COLO668 (cell line): ENCODE data around the gene CSTF1.

Experiments
- DNase-seq: peaks from one replicate; lab custom pipeline; 2025; ENCODE audit not compliant: unreplicated experiment; lab: John Stamatoyannopoulos, UW

CSTF1 gene

DNA sequence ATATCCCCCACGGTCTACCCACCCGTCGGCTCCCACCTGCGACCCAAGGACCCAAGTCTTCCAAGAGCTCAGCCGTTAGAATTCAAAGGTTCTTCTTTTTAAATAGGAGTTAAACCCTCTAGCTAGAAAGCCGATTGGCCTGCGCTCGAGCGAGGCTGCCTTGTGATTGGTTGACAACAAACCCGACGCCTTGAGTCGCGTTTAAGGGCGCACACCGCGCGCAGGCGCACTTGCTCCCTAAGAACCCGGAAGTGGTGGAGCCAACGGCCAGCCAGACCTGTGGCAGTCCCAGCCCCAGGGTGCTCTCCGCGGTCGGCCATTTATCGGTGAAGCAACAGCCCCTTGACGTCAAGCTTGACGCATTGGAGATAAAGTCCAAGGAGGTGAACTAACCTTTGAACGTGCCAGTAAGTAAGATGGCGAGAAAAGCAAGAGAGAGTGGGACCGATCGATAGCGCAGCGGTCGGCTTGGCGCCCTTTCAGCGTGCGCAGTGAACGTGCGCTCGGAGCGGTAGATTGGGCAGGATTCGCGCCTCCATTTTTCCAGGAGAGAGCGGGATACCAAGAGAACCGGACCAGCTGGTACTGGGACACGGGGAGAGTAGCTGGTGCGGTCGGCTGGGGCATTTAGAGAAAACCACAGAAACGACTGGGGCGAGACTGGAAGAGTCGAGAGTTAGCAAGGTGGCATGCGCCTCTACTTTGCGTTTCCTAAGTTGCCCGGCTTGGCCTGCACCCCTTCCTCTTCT lies at the start of gene CSTF1, which contains the start of gene AURKA:
CSTF1 (plus strand) TSS at position 514 of the 749 bp plus-strand sequence. CDS start 2,908 bp downstream, outside the sequence.
AURKA (minus strand) TSS at position 84 of the 749 bp plus-strand sequence. CDS start 4,018 bp downstream, outside the sequence.
- DNase-seq = peak; percentile 99

DNA sequence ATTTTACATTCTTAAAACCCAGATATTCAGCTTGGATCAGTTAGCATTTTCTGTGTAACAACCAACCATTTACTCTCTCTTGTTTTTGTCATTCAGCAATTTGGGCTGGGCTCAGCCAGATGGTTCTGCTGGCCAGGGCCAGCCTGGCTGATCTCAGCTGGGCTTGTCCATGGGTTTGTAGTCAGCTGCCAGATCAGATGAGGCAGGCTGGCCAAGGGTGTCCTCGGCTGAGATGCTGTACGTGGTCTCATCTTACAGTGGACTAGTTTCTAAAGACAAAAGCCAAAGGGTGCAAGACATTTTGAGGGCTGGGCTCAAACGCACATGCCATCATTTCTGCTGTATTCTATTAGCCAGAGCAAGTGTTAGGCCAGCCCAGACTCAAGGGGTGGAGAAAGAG lies 49.7 kb upstream of the CSTF1 start:
- no peak for DNase-seq

DNA sequence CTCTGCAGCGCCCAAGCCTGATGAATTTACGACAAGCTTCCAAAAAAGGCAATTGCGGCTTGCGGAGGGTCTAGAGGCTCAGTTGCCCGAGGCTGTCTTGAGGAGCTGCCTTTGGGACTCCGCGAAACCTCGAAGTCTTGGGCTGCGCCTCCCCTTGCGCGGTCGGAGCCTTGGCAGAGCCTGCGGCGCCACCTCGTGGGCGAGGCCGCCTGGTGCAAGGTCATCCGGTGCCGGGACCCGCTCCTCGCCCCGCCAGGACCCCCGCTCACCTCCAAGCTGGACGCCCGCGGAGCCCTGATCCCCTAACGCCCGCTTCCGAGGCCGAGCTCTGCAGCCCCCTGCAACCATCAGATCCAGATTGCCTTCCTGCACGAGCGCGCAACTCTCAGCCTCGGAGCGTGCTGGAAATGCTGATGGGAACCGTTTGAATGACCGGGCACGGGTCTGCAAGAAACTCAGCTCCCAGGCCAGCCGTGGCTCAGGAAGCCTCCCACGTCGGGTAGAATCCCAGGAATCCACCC lies 48.5 kb upstream of the CSTF1 start:
- peak; percentile 5 for DNase-seq

DNA sequence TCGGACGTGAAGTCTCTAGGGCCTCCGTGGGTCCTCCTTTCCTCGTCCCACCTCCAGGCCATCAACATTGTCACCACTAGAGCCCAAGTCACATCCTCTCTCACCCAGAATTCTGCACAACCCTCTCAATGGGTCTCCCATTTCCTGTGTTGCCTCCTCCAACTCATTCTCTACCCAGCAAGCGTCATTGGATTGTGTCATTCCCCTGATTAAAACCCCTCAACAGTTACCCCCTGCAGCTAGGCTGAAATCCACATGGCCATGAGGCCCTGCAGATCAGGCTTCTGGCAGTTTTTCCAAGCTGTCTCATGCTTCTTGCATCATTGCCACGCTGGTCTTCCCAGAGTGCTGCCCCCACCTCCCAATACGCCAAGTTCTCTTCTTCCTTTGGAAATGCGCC lies 46.5 kb upstream of the CSTF1 start:
- no peak for DNase-seq

DNA sequence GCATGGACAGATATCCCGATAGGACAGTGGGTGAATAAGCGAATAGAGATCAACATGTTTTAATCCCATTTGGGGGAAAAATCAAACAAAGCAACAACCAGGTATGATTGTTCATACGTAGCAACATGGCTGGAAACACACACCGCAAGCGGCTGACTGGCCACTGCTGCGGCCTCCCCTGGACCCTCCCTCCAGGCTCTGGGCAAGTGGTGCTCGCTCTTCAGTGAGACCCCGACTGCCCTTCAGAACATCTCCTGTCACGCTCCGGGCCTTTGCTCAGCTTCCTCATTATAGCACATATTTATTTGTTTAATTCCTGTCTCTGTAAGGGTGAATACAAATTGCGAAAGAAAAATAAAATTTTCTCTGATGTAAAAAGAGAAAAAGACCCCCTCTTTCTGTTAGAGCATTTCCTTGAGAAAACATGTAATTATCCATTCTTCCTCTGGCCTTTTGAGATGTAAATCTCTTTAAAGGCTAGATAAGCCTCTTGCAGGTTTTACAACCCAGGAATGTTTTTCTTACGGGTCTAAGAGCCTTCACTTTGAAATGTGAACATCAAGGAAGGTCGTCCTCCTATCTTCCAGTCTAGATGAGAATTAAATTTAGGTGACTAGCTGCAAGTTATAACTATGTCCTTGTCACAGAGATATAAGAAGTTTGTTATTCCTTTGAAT lies 44.7 kb upstream of the CSTF1 start:
- no peak for DNase-seq

DNA sequence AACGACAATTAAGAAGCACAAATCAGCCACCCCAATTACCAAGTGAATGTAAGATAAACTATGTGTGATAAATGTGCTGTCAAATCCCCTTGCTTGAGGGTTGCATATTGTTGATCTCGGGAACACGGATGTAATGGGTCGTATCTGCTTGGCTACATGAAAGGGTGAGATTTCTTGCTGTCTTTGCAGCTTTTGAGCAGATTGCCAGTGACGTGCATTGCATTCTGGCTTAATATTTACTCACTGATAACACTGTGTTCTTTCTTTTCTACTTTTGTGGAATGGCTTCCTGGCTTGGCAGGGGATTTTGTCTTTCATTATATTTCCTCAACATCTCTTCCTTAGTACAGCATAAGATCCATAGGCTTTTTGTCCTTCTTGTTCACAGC lies 44.1 kb upstream of the CSTF1 start:
- no peak for DNase-seq

DNA sequence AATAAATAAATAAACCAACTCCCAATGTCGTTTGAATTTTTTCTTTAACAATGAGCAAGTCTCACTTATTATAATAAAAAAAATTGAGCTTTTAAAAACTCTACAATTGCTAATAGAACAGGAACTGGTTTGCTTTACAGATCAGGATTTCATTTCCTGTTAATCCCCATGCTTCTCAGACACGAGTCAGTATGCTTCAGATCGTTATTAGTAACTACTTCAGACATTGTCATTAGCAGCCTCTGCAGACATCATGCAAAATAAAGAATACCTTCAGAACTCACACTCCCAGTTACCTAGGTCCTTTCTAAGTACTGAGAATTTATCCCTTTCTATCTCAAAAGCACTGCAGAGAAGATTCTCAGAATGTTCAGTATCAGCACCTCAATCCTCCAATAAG lies 43.7 kb upstream of the CSTF1 start:
- no peak for DNase-seq

DNA sequence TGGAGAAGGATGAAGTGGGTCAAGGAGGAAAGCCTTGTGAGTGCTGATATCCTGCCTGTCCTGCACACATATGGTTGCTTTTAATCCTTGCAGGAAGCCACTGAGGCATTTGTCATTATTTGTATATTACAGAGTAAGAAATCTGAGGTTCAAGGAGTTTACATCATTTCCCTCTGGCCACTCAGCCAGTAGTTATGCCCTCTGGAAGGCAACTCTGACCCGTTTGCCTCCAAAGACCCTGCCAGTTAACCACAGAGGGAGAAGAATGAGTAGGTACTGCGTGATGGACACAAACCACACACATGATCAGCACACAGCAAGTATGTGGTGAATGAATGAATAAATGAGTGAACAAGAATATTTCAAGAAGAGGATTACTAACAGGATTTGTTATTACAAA lies 41.6 kb upstream of the CSTF1 start:
- no peak for DNase-seq

DNA sequence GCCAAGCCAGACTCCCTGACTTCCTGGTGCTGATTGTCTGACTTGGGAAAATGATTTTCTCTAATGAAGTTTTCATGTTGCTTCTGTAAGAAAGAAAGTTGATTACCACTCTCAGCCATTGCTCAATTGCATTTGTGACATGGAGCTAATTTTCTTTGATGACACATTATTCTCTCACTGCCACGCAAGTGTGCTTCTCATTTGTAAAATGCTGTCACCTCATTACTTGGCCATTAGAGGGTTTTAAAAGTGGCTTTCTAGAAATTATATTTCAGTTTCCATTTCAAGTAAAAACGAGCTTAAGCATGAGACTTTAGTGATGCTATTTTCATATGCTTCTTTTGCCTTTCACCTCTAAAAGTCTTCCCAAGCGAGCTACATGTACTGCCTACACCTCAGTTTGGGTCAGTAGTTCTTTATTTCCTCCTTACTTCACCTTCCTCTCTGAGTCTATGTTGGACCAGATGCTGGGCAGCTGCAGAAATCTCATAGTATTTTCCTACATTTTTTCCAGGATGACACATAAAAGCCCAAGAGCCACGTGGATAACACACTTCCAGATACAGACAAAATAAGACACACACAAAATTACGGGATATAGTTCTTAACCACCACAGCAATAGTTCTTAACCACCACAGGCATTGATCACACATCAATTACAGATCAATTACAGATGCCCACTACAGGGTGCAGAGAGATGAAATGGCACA lies 39.9 kb upstream of the CSTF1 start:
- no peak for DNase-seq

DNA sequence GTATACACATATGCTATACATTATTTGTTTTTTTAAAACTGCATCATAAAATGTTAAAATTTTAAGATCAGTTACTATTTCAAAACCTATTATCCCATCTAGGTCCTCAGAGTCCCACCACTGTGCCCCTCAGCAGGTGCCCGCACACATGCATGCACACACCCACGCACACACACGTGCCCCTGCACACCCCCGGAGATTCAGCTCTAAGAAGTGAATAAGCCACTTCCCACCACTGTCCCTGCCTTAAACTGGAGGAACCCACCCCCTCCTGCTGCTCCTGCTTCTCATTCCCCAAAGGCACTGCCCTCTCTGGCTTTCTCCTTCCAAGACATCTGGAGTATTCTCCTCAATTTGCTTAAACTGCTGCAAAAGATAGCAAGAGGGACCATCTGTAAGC lies 39.1 kb upstream of the CSTF1 start:
- DNase-seq = no peak

DNA sequence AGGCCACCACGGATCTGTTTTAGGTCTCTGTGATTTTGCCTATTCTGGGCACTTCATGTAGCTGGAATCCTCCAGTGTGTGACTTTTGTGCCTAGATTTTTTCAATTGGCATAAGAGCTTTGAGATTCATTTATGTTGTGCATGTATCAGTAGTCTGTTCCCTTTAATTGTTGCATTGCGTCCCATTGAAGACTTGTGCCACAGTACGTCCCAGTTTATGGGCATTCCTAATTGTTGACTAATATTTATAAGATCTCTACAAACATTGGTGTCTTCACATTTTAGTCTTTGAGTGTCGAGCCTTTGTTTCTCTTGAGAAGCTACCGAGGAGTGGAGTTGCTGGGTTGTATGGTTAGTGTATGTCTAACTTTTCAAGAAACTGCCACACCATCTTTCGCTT lies 34.4 kb upstream of the CSTF1 start:
- DNase-seq = no peak

DNA sequence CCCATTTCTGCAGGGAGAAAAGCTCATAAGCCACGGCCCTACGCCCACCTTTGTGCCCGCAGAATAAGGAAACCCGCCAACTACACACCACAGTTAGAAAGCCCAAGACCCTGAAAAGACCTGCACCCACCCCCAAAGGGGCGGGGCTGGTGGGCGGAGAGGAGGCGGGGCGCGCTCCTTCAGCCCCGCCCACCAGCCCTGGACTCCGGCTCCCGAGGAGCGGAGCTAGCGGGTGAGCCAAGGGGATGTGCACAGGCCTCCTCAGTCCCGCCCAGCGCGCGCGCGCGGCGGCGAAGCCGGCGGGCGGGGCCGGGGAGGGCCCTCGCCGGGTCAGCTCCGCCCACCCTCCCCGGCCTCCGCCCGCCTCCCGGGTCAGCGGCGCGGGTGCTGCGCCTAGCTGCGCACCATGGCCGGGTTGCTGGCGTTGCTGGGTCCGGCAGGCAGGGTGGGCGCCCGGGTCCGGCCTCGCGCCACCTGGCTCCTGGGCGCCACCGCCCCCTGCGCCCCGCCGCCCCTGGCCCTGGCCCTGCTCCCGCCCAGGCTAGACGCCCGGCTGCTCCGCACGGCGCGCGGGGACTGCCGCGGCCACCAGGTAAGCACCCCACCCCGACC lies 33.7 kb upstream of the CSTF1 start, which contains the start of gene FAM210B:
FAM210B (plus strand) TSS at position 375 of the 612 bp plus-strand sequence; CDS start at position 407, 32 bp downstream.
- peak; percentile 91 for DNase-seq

DNA sequence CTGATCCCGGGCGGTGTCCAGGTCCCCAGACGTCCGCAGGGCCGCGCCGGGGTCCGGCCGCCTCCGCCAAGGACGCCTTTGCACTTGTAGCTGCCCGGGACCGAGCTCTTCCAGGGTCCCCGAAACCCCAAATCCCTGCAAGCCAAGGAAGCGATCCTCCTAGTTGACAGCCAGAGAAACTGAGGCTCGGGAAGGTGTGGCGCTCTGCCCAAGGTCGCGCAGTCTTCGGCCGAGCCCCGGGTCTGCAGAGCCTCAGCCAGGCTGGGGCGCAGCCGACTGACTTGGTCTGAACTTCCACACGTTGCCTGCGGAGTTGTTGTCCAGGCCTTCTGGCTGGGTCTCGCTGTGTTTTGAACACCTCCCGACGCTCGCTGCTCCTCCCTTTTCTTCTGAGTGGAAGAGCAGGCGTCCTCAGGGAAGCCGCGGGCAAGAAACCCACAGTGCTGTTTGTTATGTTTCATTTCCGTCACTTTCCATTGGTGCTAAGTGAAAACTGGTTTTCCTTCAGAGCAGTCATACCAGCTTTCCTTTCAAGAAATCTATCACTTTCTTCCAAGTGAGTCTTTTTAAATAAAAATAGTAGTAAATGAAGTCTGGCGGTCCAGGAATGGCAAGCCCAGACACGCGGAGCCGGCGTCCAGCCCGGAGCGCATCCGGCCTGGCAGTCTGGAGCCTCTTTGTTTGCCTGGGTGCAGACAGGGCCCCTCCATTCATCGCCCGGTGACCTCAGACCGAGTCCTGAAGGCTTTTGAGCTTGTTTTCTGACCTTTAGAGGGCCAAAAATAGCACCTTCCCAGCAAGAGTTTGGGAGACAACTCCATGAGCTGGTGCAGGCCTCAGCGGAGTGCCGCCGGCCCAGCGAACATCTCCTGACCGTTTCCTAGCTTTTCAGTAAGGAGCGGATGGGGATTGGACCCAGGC lies 33.0 kb upstream of the CSTF1 start:
- DNase-seq = peak; percentile 36

DNA sequence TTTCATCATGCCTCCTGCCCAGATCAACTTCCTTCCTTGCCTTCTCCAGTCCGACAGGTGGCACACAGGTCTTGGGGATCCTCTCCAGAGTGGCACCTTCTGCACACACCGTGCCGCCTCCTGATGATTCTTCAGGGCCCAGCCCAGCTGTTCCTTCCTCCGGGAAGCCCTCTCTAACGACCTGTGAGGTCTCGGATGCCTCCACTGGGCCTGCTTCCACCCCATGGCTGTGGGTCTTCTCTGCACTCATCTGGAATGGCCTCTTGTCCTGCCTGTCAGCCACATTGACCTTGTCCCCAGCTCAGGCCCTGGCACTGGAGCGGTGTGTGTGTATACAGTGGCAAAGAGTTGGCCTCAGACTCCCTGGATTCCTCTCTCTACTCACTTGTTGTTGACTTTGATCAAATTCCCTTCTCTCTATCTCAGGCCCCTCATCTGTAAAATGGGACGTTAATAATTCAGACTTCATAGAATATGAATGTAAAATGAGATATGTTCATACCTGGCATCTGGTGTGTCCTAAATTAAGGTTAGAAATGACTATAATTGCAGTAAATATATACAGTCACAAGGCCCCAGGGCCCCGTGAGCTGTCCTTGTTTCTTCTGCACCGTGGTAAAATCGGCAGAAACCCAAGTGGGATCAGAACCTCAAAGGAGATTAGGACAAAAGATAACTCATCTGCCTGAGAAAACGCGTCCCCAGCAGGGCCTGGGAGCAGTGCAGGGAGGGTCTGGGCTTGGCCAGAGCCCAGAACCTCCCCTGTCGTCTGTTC lies 32.1 kb upstream of the CSTF1 start:
- no peak for DNase-seq

DNA sequence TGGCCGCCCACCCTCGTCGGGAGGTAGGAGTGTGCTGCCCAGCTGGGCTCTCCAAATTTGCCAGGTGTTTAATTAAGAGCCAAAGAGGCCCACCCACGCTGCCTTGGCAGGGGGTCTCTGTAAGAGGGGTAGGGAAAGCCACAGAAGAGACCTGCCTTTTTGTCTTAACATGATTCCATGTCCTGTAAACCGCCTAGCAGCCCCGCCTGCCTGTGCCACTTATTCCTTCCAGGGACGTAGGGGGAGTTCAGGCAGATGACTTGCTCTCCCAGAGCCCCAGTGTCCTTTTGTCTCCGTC lies 31.6 kb upstream of the CSTF1 start:
- no peak for DNase-seq

DNA sequence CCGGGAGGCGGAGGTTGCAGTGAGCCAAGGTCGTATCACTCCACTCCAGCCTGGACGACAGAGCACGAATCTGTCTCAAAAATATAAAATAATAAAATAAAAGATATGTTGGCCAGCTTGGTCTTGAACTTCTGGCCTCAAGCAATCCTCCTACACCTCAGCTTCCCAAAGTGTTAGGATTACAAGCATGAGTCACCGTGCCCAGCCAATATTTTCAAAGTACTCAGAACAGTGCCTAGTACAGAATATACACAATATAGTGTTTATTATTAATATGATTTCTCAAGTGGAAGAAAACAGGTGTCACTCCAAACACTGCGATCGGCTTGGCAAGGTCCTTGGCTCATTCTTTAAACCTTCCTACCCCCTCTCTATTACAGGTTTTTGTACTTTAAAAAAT lies 30.5 kb upstream of the CSTF1 start:
- DNase-seq = no peak

DNA sequence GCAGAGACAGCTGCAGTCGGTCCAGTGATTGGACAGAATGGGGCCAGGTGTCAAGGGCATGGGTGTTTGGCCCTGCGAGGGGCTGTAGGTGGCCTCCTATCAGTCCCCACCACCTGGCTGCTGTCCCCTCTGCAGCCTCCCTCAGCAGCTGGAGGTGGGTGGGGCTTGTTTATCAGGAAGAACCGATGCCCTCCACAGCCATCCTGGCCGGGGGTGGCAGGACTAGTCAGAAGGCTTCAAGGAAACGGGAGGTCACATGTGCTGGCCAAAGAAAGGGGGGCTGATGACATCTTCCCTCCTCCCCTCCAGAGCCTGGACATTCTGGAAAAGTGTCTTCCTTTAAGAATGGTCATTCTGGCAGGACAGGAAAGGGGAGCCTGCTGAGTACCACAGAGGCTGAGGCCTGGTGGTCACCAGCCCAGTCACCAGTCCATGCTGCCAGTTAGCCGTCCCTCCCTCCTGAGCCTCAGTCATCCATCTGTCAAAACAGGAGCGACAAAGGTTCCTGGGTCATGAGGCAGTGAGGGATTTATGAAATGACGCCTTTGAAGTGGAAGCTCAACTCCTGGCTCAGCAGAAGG lies 29.5 kb upstream of the CSTF1 start:
- DNase-seq = peak; percentile 17

DNA sequence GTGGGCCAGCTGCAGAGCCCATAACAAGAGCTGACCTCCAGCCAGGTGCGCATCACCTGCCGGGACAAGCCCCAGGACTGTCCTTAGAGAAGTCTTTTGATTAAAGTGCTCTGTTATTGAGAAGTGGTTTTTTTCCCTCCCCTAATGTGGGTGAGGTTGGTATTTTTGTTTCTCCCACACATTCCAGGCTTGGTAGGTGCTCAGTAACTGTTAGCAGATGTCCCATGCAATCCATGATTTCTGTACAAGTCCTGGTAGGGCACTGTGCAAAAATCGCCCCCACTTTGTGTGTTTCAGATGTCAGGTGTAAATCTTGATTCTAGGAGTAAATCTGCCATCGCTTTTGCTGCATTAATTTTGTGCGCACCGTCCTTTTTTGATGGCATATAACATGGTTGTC lies 29.0 kb upstream of the CSTF1 start:
- DNase-seq = no peak
